Activated CD8-positive, alpha-beta T cell treated with anti-CD3 and anti-CD28 coated beads for 36 hours (primary cell): ENCODE results near the gene RIN3. TPM values are rescaled to one million over a fixed set of nuclear protein-coding genes. Genes with fewer than 3 reads are reported as not detected.

Experiments
- ATAC-seq: fragments of 200-7000 bp; cut with Tn5 transposase; one replicate; pipeline ENCODE4 v1.10.0; 2021; ENCODE audit warnings: mild to moderate bottlenecking, moderate library complexity
- CTCF ChIA-PET: fragments of 350-600 bp; sonication (Branson Sonifier 250); formaldehyde crosslinking; loops from one replicate; lab custom pipeline; 2021; ENCODE audit warnings: antibody characterized with exemption; lab: Charles Lee
- POLR2A ChIA-PET: fragments of 350-600 bp; sonication (Branson Sonifier 250); formaldehyde crosslinking; loops from one replicate; lab custom pipeline; 2021; ENCODE audit warnings: antibody characterized with exemption; lab: Charles Lee
- DNase-seq: peaks from one replicate; pipeline ENCODE4 v3.0.0-alpha.2; 2020
- H3K27ac Mint-ChIP-seq: one replicate; pipeline ENCODE4 v1.8.0; 2021; ENCODE audit warnings: mild to moderate bottlenecking, mixed read lengths
- H3K27me3 Mint-ChIP-seq: one replicate; pipeline ENCODE4 v1.8.0; 2021; ENCODE audit warnings: mixed read lengths
- H3K36me3 Mint-ChIP-seq: one replicate; pipeline ENCODE4 v1.8.0; 2021; ENCODE audit warnings: low read depth, mixed read lengths
- H3K4me1 Mint-ChIP-seq: one replicate; pipeline ENCODE4 v1.8.0; 2021; ENCODE audit warnings: low read depth, mixed read lengths
- H3K4me3 Mint-ChIP-seq: one replicate; pipeline ENCODE4 v1.8.0; 2021; ENCODE audit warnings: mild to moderate bottlenecking, moderate library complexity, mixed read lengths
- H3K9me3 Mint-ChIP-seq: one replicate; pipeline ENCODE4 v1.8.0; 2021; ENCODE audit warnings: mixed read lengths
- CTCF ChIP-seq: fragments of 200-600 bp; IDR thresholded peaks from one replicate; pipeline ENCODE4 v1.8.0; 2022; ENCODE audit warnings: antibody characterized with exemption, mild to moderate bottlenecking
- intact Hi-C: fragments of 100-400 bp; cut with micrococcal nuclease; formaldehyde crosslinking; loops from one replicate; pipeline ENCODE4 v1.10.0; 2022
- total RNA-seq, 2 experiments: library from RNA; stranded (reverse); gene quantifications; one replicate each; pipeline ENCODE4 v1.2.3, GENCODE V29; 2021

Gene RIN3
- total RNA-seq, 2 experiments from 2014 or later: 61.3 to 62.4 TPM

- peaks cover 3% of the 10 kb centered on the region for H3K4me1 Mint-ChIP-seq
- ChIA-PET CTCF (interaction anchor here (0.7 to 2.2 kb wide), 3 partner anchors 16 to 337 kb away, joined by 3 to 8 read pairs (median 4); no protein-coding TSS in a partner anchor), POLR2A (interaction anchor here (0.8 kb wide), 1 partner anchor 183 kb away, joined by 3 read pairs; no protein-coding TSS in a partner anchor)
Measured at GRCh38 chr14:92702441-92702918, 188.9 kb downstream of the RIN3 start.

GRCh38 chr14:92703516-92703915 lies 189.9 kb downstream of the RIN3 start:
- POLR2A ChIA-PET: interaction anchor here (0.6 kb wide), 1 partner anchor 197 kb away, joined by 3 read pairs; no protein-coding TSS in a partner anchor

More at GRCh38 chr14:92702441-92702918, 188.9 kb downstream of the RIN3 start:
- Mint-ChIP-seq H3K27ac (no peak overlapping the region), H3K4me3 (no peak overlapping the region), H3K36me3 (no peaks in the 10 kb centered on the region), H3K27me3 (peaks cover 1% of the 10 kb centered on the region), H3K9me3 (no peaks in the 10 kb centered on the region)
- no peak for ATAC-seq
- intact Hi-C loops: no loop called here
- no peak for DNase-seq
- TF ChIP-seq CTCF: no peak

GRCh38 chr14:92704036-92704804 lies 190.6 kb downstream of the RIN3 start:
- Mint-ChIP-seq H3K4me3 (no peak overlapping the region), H3K27me3 (peaks cover 1% of the 10 kb centered on the region), H3K36me3 (no peaks in the 10 kb centered on the region), H3K9me3 (no peaks in the 10 kb centered on the region), H3K4me1 (peaks cover 3% of the 10 kb centered on the region), H3K27ac (no peak overlapping the region)
- DNase-seq (no peak), ATAC-seq (no peak)
- ChIA-PET POLR2A (interaction anchor here (0.6 kb wide), 1 partner anchor 198 kb away, joined by 3 read pairs; no protein-coding TSS in a partner anchor), CTCF (interaction anchor here (1.3 to 1.7 kb wide), 3 partner anchors 10 to 80 kb away, joined by 4 to 5 read pairs (median 5); no protein-coding TSS in a partner anchor)
- intact Hi-C loops: no loop called here
- TF ChIP-seq CTCF: no peak

More at GRCh38 chr14:92703516-92703915, 189.9 kb downstream of the RIN3 start:
- H3K4me1 Mint-ChIP-seq: peaks cover 3% of the 10 kb centered on the region
- H3K9me3 Mint-ChIP-seq: no peaks in the 10 kb centered on the region
- CTCF ChIA-PET: interaction anchor here (1.3 to 1.7 kb wide), 3 partner anchors 10 to 81 kb away, joined by 4 to 5 read pairs (median 5); no protein-coding TSS in a partner anchor
- H3K4me3 Mint-ChIP-seq: no peak overlapping the region
- DNase-seq: no peak
- intact Hi-C loops: no loop called here
- TF ChIP-seq CTCF: no peak
- ATAC-seq: no peak
- no peaks in the 10 kb centered on the region for H3K36me3 Mint-ChIP-seq
- no peak overlapping the region for H3K27ac Mint-ChIP-seq
- H3K27me3 Mint-ChIP-seq: peaks cover 1% of the 10 kb centered on the region

DNA sequence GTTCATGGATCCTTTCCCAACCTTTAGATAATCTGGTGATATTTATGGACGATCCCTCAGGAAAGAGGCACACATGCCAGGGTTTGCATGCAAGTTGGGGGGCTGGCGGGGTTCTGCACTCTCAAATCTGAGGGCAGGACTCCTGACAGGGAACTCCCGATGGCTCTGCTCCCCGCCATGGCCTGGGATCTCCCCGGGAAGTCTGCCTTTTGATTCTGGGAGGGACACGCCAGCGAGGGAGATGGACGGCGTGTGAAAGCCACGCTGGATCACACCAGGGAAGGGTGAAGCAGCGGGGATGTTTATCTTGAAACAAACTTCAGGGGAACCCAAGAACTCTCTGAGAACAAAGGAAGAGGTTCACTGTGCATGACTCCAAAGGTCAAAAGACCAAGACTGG lies 191.2 kb downstream of the RIN3 start:
- H3K36me3 Mint-ChIP-seq: no peaks in the 10 kb centered on the region
- no peak for TF ChIP-seq CTCF
- peaks cover 3% of the 10 kb centered on the region for H3K4me1 Mint-ChIP-seq
- H3K9me3 Mint-ChIP-seq: no peaks in the 10 kb centered on the region
- H3K27me3 Mint-ChIP-seq: peaks cover 1% of the 10 kb centered on the region
- no peak overlapping the region for H3K27ac Mint-ChIP-seq
- intact Hi-C loops: no loop called here
- no peak for DNase-seq
- H3K4me3 Mint-ChIP-seq: no peak overlapping the region
- CTCF ChIA-PET: no interaction called here
- POLR2A ChIA-PET: no interaction called here
- no peak for ATAC-seq

DNA sequence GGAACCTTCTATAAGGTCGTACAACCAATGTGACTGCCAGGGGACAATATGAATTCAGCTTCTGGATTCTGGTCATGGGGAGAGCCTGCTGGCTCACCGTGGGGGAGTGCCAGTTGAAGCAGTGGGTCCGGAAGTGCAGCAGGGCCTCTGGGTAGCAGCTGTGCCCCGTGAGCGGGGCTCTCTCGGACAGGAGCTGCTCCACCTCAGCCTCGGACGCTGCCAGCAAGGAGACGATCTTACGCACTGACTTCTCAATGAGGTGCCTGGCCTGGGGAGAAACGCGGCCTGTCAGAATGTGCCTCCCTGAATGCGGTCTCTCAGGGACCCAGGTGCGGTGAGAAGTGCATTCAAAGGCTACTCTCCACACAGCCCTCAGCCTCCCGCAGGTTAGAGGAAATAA lies 192.8 kb downstream of the RIN3 start:
- ChIA-PET POLR2A (no interaction called here), CTCF (interaction anchor here (0.9 to 9.3 kb wide), 2 partner anchors 75 to 356 kb away, joined by 3 to 100 read pairs; no protein-coding TSS in a partner anchor)
- peaks cover 3% of the 10 kb centered on the region for H3K4me1 Mint-ChIP-seq
- DNase-seq: no peak
- no peak for TF ChIP-seq CTCF
- H3K27me3 Mint-ChIP-seq: no peaks in the 10 kb centered on the region
- no peak for ATAC-seq
- H3K9me3 Mint-ChIP-seq: no peaks in the 10 kb centered on the region
- H3K36me3 Mint-ChIP-seq: no peaks in the 10 kb centered on the region
- H3K27ac Mint-ChIP-seq: no peak overlapping the region
- intact Hi-C loops: no loop called here
- H3K4me3 Mint-ChIP-seq: no peak overlapping the region
